Breast epithelium (tissue), 4 donors: ENCODE results near the gene U2AF1L4. TPM values are rescaled to one million over a fixed set of nuclear protein-coding genes. Genes with fewer than 3 reads are reported as not detected.

ENCODE experiments used
- DNase-seq, 2 donors: peaks; one replicate each; pipeline ENCODE4 v3.0.0-alpha.2; 2019; ENCODE audit warnings: low spot score in 2 of 2
- H3K27ac ChIP-seq, 2 donors: fragments of 200-600 bp; sonication (generic) in 1 of 2; one replicate each; pipeline ENCODE4 v1.5.1; 2016 to 2019; ENCODE audit warnings: mild to moderate bottlenecking in 1 of 2
- H3K27me3 ChIP-seq, 2 donors: fragments of 200-600 bp; sonication (generic) in 1 of 2; one replicate each; pipeline versions ENCODE4 v1.5.1 to v1.6.0; 2017 to 2019; ENCODE audit warnings: control low read depth in 1 of 2, mild to moderate bottlenecking in 1 of 2
- H3K36me3 ChIP-seq: fragments of 200-600 bp; one replicate; pipeline ENCODE4 v1.5.1; 2019
- H3K4me1 ChIP-seq, 2 donors: fragments of 200-600 bp; sonication (generic); one replicate each; pipeline ENCODE4 v1.5.1; 2016 to 2019; ENCODE audit warnings: control low read depth in 1 of 2
- H3K4me3 ChIP-seq, 3 donors: fragments of 200-600 bp; sonication (generic); 1 replicate in 2 of 3; 2 replicates in 1 of 3; pipeline ENCODE4 v1.5.1; 2016 to 2019; ENCODE audit warnings: mild to moderate bottlenecking in 3 of 3, moderate library complexity in 2 of 3
- H3K9me3 ChIP-seq, 2 donors: fragments of 200-600 bp; sonication (generic) in 1 of 2; one replicate each; pipeline ENCODE4 v1.5.1; 2016 to 2019; ENCODE audit warnings: control low read depth in 1 of 2
- CTCF ChIP-seq, 3 donors: fragments of 450-650 bp; IDR thresholded peaks; one replicate each; pipeline ENCODE4 v1.5.1; 2016 to 2017; ENCODE audit warnings: antibody characterized with exemption in 3 of 3, mild to moderate bottlenecking in 3 of 3, moderate library complexity in 3 of 3
- POLR2A ChIP-seq: fragments of 450-650 bp; IDR thresholded peaks from one replicate; pipeline ENCODE4 v1.6.1; 2016; ENCODE audit warnings: antibody characterized with exemption, mild to moderate bottlenecking, moderate library complexity
- POLR2AphosphoS5 ChIP-seq, 3 donors: sonication (generic); formaldehyde crosslinking; IDR thresholded peaks; one replicate each; pipeline ENCODE4 v1.6.1; 2017; ENCODE audit warnings: antibody characterized with exemption in 3 of 3
- intact Hi-C: fragments of 100-400 bp; cut with DNase I; formaldehyde crosslinking; loops from one replicate; pipeline ENCODE4 v1.15.1; 2023; ENCODE audit warnings: low total_unique reads
- total RNA-seq, 3 donors: library from RNA; depleted of rRNA; stranded (reverse); fragments of >200 nt; gene quantifications; one replicate each; pipeline ENCODE4 v1.1.0, GENCODE V29; 2016

U2AF1L4 gene
- total RNA-seq, 3 donors from 2014 or later: 15.7 to 37.5 (median 19.5) TPM

DNA sequence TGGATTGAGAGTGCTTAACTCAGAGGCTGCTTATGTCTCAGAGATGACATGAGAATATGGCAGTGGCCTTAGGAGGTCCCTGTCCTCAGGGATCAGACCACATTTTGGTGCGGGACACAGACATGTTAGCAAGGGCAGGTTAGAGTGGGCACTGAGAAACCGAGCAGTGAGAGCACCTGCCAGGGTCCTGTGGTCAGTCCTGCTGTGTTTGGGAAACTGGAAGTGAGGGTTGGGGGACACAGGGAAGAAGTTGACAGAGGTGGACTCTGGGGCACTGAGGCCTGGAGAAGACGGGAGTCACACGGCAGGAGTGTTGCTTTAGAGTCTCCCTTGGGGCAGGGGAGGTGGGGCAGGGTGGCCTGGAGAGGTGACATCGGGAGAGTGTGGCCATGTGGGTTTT, 10.3 kb downstream of the U2AF1L4 start:
- TF ChIP-seq CTCF (IDR thresholded peaks at IDR 0.05) (no peak), POLR2A (no peak), POLR2AphosphoS5 (IDR thresholded peaks at IDR 0.05) (no peak)

GRCh38 chr19:35734273-35734672, 10.9 kb downstream of the U2AF1L4 start:
- intact Hi-C loops: no loop called here
- TF ChIP-seq CTCF (IDR thresholded peaks at IDR 0.05): no peak
- TF ChIP-seq POLR2A: no peak
- no peak for TF ChIP-seq POLR2AphosphoS5 (IDR thresholded peaks at IDR 0.05)
- no peaks in the 10 kb centered on the region for H3K27me3 ChIP-seq
- H3K36me3 ChIP-seq: peaks cover 7% of the 10 kb centered on the region
- no peak overlapping the region for H3K27ac ChIP-seq
- H3K4me1 ChIP-seq: no peaks in the 10 kb centered on the region
- no peak for DNase-seq
- H3K4me3 ChIP-seq: no peak overlapping the region
- no peaks in the 10 kb centered on the region for H3K9me3 ChIP-seq

More for the DNA sequence above, 10.3 kb downstream of the U2AF1L4 start:
- intact Hi-C loops: no loop called here
- DNase-seq: no peak
- Histone ChIP-seq H3K27ac (no peak overlapping the region), H3K36me3 (peaks cover 7% of the 10 kb centered on the region), H3K9me3 (no peaks in the 10 kb centered on the region), H3K4me3 (no peak overlapping the region), H3K4me1 (peaks cover 0 to 2% of the 10 kb centered on the region in 2 donors), H3K27me3 (no peaks in the 10 kb centered on the region)

GRCh38 chr19:35733180-35734125, 11.8 kb downstream of the U2AF1L4 start:
- no peak overlapping the region for H3K27ac ChIP-seq
- no peak overlapping the region for H3K4me3 ChIP-seq
- no peaks in the 10 kb centered on the region for H3K4me1 ChIP-seq
- intact Hi-C loops: no loop called here
- H3K9me3 ChIP-seq: no peaks in the 10 kb centered on the region
- H3K36me3 ChIP-seq: peaks cover 7% of the 10 kb centered on the region
- TF ChIP-seq CTCF (IDR thresholded peaks at IDR 0.05) (no peak), POLR2A (no peak), POLR2AphosphoS5 (IDR thresholded peaks at IDR 0.05) (no peak)
- no peak for DNase-seq
- H3K27me3 ChIP-seq: no peaks in the 10 kb centered on the region

- TF ChIP-seq POLR2A: no peak
- TF ChIP-seq POLR2AphosphoS5 (IDR thresholded peaks at IDR 0.05): no peak
- Histone ChIP-seq H3K27me3 (no peaks in the 10 kb centered on the region), H3K36me3 (peaks cover 6% of the 10 kb centered on the region), H3K9me3 (no peaks in the 10 kb centered on the region), H3K4me3 (no peak overlapping the region), H3K4me1 (no peaks in the 10 kb centered on the region), H3K27ac (no peak overlapping the region)
- DNase-seq: no peak
- intact Hi-C loops: no loop called here
Measured at GRCh38 chr19:35732540-35733179, 12.6 kb downstream of the U2AF1L4 start.

DNA sequence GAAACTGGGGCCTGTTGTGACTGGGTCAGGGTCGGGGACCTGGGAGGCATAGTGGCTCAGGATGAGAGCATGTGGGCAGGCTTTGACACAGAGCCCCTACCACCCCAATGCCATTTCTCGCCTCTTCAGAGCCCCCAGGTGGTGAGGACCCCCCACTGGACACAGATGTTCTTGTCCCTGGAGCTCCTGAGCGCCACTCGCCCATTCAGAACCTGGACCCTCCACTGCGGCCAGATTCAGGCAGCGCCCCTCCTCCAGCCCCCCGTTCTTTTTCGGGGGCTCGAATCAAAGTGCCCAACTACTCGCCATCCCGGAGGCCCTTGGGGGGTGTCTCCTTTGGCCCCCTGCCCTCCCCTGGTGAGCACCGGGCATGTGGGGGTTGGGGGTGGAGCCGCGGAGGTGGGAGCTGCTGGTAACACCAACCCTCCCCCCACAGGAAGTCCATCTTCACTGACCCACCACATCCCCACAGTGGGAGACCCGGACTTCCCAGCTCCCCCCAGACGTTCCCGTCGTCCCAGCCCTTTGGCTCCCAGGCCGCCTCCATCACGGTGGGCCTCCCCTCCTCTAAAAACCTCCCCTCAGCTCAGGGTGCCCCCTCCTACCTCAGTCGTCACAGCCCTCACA, 13.3 kb downstream of the U2AF1L4 start:
- TF ChIP-seq POLR2A: no peak
- no peak for TF ChIP-seq CTCF (IDR thresholded peaks at IDR 0.05)
- no peak for TF ChIP-seq POLR2AphosphoS5 (IDR thresholded peaks at IDR 0.05)
- Histone ChIP-seq H3K9me3 (no peaks in the 10 kb centered on the region), H3K4me3 (no peak overlapping the region), H3K36me3 (peaks cover 14% of the 10 kb centered on the region), H3K4me1 (no peaks in the 10 kb centered on the region), H3K27me3 (no peaks in the 10 kb centered on the region), H3K27ac (no peak overlapping the region)
- DNase-seq: no peak
- intact Hi-C loops: no loop called here
